ENCODE data around the gene CAB39.
"Not testable (repeated sequence)": the region's sequence is repeated elsewhere in the genome, so short reads cannot be mapped to it uniquely, and the experiment has no call there.

Gene CAB39

GRCh38 chr2:230716588-230716987, 3.9 kb downstream of the CAB39 start:
- no peak for DNase-seq

DNA sequence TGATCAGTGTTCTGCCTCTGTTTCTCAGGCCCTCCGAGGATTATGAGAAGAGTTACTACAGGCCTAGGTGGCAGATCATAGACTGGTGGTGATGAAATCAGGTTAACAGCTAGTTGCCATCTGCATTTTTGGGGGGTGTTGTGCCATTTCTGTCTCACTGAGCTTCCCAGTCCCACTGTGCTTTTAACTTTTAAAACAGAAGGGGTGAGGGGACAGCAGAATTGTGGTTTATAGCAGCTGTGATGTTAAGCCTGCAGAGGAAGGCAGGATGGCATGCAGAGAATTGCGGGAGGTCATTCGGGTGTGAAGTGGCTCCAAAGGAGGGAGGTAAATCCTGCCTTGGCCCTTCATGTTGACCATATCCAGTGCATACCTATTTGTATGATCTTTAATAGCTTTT, 5.0 kb downstream of the CAB39 start:
- no peak for DNase-seq

- DNase-seq, result no peak
These were observed 6.7 kb downstream of the CAB39 start for GRCh38 chr2:230719340-230719739.

GRCh38 chr2:230721712-230722111, 9.1 kb downstream of the CAB39 start:
- DNase-seq, result no peak

GRCh38 chr2:230722207-230722885, 9.7 kb downstream of the CAB39 start:
- DNase-seq, result no peak

DNA sequence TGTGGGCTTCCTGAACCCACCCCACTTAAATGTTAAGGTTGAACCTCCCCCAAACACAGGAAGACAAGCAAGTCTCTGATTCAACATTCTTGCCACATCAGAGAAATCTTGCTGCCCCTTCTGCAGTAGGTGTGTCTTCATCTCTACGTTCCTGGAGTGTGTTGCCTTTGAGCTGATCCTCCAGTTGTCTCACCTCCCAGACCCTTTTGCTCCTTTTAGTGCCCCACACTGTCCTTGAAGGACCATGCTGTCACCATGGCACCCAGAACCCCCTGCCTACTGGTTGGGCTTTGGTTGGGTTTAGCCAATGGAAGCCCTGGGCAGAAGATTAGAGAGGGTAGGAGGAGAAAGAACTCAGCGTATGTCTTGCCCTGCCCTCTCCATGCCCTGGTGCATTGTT, 10.7 kb downstream of the CAB39 start:
- peak; percentile 32 for DNase-seq

GRCh38 chr2:230724957-230725356, 12.3 kb downstream of the CAB39 start:
- DNase-seq, result not testable (repeated sequence)

DNA sequence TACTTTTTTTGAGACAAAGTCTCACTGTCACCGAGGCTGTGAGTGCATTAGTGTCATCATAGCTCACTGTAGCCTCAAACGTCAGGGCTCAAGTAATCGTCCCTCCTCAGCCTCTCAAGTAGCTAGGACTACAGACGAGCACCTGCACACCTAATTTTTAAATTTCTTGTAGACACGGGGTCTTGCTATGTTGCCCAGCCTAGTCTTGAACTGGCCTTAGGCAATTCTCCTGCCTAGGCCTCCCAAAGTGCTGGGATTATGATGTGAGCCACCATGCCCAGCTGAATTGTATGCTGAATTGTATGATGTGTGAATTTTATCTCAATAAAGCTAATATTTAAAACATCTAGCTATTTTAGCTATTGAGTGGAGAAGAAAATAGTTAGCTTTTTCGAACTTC, 18.9 kb downstream of the CAB39 start:
- no peak for DNase-seq

GRCh38 chr2:230732914-230733401, 20.3 kb downstream of the CAB39 start:
- DNase-seq, result no peak

DNA sequence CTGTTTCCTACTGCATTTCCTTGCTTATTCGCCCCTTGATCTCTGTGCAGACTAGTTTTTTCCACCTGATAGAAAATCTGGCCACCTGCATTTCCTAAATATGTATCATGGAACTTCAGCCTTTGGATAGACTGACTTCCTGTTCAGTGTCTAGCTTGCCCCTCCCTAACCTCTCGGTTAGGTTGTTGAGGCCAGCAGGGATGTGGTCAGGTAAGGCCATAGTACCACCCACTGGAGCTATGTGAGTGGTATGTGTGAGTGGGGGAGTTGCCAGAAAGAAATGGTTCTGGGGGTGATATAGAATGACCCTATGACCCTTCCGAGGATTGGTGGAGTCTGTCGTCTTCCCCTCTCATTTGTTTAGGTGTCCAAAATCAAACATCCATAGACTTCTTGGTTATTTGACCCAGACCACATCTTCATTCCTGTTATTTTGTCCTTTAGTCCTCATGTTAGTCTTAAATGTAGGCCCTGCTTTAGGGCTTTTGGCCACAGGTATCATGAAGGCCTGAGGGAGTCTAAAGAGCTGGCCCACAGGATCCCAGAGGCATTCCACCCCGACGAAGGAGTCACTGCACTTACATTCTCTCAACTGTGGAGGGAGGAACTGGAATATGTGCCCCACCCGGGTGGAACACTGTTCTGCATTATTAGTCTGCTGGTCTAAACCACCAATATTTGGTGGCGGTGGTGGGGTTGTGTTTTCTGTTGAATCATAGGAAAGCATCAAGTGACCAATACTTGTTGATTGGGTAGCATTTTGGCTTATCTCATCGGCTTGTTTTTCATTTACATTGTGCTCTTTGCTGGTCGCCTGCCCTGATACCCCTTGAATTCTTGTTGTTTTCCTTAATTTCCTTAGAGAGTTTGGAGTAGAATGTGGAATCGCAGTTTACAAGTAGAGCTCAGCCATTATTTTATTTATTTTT, 21.9 kb downstream of the CAB39 start:
- no peak for DNase-seq

GRCh38 chr2:230735884-230736283, 23.2 kb downstream of the CAB39 start:
- no peak for DNase-seq

GRCh38 chr2:230737300-230737699, 24.7 kb downstream of the CAB39 start:
- DNase-seq, result no peak

GRCh38 chr2:230737791-230738226, 25.2 kb downstream of the CAB39 start:
- DNase-seq, result no peak

GRCh38 chr2:230738391-230738811, 25.8 kb downstream of the CAB39 start:
- DNase-seq, result no peak

GRCh38 chr2:230738924-230739323, 26.3 kb downstream of the CAB39 start:
- no peak for DNase-seq

DNA sequence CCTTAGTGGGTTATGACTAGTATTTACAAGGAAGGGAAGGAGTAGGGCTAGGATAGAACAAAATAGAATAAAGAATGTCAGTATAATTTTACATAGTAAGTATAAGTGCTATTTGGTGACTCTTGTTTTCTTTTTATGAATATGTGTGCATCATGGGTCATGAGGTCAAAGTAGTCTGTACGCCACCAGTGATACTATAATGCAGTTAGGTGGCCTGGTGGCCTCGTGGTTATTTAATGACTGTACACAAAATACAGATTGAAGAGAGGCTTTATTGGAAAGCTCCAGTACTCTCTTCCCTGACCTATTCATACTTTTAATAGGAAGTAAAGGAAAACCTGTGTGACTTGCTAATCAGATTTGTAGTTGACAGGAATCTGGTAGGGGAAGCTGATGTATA, 27.3 kb downstream of the CAB39 start:
- no peak for DNase-seq

GRCh38 chr2:230742781-230743180, 30.1 kb downstream of the CAB39 start:
- DNase-seq, result no peak

DNA sequence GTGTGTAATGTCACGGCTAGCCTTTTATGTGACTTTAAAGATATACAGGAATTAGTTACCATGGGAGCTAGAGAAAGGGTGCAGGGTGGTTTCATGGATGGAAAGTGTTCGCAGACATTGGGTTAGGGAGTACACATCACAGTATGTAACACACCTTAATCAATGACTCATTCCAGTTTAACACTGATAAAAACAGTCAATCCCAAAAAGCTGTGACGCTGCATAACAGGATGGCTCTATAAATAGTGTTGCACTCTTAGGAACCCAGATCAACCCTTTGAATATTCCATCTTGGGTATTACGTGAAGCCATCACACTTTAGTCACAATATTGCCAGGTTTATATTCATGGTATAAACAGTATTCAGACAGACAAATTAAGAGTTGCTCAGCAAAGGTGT, 33.6 kb downstream of the CAB39 start:
- DNase-seq, result no peak

GRCh38 chr2:230748087-230748486, 35.4 kb downstream of the CAB39 start:
- DNase-seq, result no peak

DNA sequence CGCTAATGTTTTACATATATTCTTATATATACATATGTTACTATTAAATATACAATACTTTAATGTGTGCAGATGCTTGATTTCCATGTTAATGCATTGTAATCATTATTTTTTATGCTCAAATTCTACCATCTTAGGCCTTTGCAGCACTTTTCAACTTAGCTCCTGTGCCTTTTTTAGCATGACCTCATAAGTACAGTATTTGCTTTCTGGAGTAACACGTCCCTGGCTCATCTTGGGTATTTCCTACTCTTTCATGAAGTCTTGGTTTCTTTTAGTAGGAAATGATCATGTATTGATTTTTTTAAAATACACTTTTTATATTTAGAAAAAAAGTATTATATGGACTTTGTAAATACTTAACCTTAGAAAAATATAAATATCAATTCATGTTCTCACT, 36.5 kb downstream of the CAB39 start:
- no peak for DNase-seq

GRCh38 chr2:230751062-230751461, 38.4 kb downstream of the CAB39 start:
- no peak for DNase-seq

GRCh38 chr2:230754200-230754599, 41.6 kb downstream of the CAB39 start:
- no peak for DNase-seq

DNA sequence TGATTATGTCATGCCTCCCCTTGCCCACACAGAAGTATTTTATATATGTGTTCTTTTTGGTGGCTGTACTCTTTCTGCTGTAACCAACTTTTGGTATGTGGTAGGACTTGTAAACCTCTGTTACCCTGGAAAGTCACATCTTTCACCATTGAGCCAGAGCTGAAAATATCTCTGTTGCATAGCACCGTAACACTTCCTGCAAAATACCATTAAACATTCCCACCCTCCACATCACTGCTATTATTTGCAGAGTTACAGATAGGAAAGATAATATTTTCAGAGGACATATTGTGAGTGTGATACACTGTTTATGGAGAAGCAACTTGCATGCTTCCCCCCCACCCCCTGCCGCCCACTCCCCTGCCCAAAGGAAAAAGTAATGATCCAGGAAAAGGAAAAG, 44.8 kb downstream of the CAB39 start:
- DNase-seq, result no peak

Data from CD4-positive, alpha-beta T cell treated with Interleukin-15 for 1 hour (primary cell).